ENCODE data around the gene TUBB8.
"Not testable (repeated sequence)": the region's sequence is repeated elsewhere in the genome, so short reads cannot be mapped to it uniquely, and the experiment has no call there.

DNA sequence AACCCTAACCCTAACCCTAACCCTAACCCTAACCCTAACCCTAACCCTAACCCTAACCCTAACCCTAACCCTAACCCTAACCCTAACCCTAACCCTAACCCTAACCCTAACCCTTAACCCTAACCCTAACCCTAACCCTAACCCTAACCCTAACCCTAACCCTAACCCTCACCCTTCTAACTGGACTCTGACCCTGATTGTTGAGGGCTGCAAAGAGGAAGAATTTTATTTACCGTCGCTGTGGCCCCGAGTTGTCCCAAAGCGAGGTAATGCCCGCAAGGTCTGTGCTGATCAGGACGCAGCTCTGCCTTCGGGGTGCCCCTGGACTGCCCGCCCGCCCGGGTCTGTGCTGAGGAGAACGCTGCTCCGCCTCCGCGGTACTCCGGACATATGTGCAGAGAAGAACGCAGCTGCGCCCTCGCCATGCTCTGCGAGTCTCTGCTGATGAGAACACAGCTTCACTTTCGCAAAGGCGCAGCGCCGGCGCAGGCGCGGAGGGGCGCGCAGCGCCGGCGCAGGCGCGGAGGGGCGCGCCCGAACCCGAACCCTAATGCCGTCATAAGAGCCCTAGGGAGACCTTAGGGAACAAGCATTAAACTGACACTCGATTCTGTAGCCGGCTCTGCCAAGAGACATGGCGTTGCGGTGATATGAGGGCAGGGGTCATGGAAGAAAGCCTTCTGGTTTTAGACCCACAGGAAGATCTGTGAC, 38.7 kb downstream of the TUBB8 start:
- TF ChIP-seq POLR2A (IDR thresholded peaks at IDR 0.05; ENCODE audit: low read depth, low read length); CTCF (IDR thresholded peaks at IDR 0.05; ENCODE audit: extremely low read depth in 1 of 2, insufficient read depth in 1 of 2, low read depth in 1 of 2, low read length in 2 of 2); EZH2 (IDR thresholded peaks at IDR 0.05; ENCODE audit: borderline replicate concordance, low read depth, low read length, severe bottlenecking); POLR2AphosphoS5 (IDR thresholded peaks at IDR 0.05; ENCODE audit: insufficient read depth, low read depth, low read length); MYC (IDR thresholded peaks at IDR 0.05; ENCODE audit: low read depth, low read length); JUN (IDR thresholded peaks at IDR 0.05; ENCODE audit: borderline replicate concordance, insufficient read depth, insufficient read length, low read depth); GATA2 (IDR thresholded peaks at IDR 0.05; ENCODE audit: insufficient read depth, insufficient read length, low read depth, low read length): not testable (repeated sequence)
- TF ChIP-seq, protein P1, sequence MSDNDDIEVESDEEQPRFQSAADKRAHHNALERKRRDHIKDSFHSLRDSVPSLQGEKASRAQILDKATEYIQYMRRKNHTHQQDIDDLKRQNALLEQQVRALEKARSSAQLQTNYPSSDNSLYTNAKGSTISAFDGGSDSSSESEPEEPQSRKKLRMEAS (IDR thresholded peaks at IDR 0.05; ENCODE audit: insufficient read depth, insufficient read length): not testable (repeated sequence)
